Measurements from ENCODE around the gene GPR153.

GPR153 gene

DNA sequence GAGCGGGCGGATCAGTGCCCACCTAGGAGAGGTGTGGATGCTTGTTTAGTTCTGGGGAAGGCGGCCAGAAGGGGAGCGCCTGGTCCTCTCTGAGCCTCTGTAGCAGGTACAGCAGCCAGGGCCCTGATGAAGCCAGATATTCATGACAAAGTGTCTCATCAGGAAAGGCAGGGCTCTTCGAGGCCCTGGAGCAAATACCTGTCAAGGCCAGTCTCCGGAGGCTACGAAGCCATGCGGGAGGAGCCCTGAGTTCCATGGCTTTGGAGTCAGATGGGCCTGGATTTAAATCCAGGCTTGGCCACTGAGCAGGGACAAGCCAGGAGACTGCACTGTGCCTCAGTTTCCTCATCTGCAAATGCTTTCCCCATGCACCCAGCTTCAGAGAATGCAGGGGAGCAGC is 25.4 kb upstream of the GPR153 start:
- DNase-seq: no peak

GRCh38 chr1:6285336-6285735 is 24.4 kb upstream of the GPR153 start:
- DNase-seq: no peak

- DNase-seq: no peak
Observed at GRCh38 chr1:6282577-6283270, 21.8 kb upstream of the GPR153 start.

- no peak for DNase-seq
Observed at GRCh38 chr1:6281511-6282402, 20.9 kb upstream of the GPR153 start.

GRCh38 chr1:6280761-6281451 is 20.0 kb upstream of the GPR153 start:
- DNase-seq: no peak

GRCh38 chr1:6279613-6280383 is 18.9 kb upstream of the GPR153 start:
- DNase-seq: no peak

- no peak for DNase-seq
Observed at GRCh38 chr1:6279066-6279465, 18.2 kb upstream of the GPR153 start.

- DNase-seq: no peak
Observed at GRCh38 chr1:6278263-6278662, 17.4 kb upstream of the GPR153 start.

DNA sequence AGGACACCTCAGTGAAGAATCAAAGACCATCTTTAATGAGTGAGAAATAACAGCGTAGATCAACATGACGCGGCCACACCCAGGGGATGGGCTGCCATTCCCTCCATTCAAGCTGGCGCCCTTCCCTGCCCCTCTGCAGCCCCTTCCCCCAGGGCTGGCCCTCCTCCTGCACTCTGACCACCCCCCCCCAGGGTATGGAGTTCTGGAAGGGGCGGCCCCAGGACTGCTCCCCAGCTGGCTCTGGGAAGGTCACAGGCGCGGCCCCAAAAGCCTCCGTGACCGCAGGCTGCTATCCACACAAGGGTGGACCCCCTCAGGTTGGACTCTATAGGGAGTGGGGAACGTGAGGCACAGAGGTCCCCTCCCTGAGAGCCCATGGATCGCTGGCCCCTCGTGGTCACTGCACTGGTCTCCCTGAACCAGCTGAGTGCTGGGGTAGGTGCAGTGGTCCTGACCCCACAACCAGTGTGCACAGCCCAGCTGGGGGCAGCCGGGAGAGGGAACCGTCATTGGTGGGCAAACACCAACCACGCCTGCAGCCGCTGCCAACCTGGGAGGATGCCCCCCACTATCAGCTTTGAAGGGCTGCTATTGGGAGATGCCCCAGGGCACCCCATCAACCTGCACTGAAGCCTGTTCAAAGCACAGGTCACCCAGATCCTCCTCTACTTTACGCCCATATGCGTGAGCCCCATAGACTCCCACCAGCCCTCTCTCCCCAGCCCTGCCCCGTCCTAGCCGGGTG is 16.1 kb upstream of the GPR153 start:
- DNase-seq: no peak

GRCh38 chr1:6275826-6276782 is 15.2 kb upstream of the GPR153 start:
- no peak for DNase-seq

GRCh38 chr1:6274622-6275139 is 13.8 kb upstream of the GPR153 start:
- no peak for DNase-seq

DNA sequence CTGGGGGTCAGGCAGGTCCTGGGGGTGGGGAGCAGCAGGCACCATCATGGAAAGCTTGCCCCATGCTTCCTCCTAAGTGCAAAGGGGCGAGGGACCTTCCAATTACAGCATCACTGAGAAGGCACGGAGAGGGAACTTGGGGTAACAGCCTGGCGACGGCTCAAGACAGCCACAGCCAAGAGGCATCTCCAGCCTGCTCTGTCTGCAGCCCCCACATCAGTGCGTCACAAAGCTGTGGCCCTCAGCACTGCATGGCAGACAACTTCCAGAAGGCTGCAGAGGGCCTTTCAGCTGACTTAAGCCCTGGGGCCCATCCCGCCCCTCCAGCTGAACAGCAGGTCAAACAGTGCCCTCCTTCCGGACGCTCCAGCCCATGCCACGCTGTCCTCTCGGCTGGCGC is 13.2 kb upstream of the GPR153 start:
- no peak for DNase-seq

- DNase-seq: no peak
Observed at GRCh38 chr1:6273380-6273891, 12.5 kb upstream of the GPR153 start.

GRCh38 chr1:6272868-6273267 is 12.0 kb upstream of the GPR153 start:
- DNase-seq: no peak

- DNase-seq: no peak
Observed at GRCh38 chr1:6272452-6272851, 11.6 kb upstream of the GPR153 start.

- DNase-seq: no peak
Observed at GRCh38 chr1:6271554-6271953, 10.7 kb upstream of the GPR153 start.

DNA sequence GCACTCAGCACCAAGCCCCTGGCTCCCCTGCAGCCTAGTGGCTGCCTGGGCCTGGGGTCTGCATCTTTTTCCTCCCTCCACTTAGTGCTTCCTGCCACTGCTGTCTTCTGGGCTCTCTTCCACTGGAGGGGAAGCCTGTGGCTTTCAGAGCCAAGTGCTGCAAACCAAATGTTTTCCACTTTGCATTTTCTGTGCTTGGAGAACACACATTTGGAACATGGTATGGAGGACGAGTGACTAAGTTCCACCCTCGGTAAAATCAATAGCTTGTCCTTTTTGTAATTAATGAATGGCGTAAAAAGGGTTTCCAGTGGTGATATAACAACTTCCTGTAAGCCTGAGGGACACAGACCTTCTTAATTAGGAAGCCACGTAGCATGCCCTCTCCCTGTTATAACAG is 10.1 kb upstream of the GPR153 start:
- no peak for DNase-seq

DNA sequence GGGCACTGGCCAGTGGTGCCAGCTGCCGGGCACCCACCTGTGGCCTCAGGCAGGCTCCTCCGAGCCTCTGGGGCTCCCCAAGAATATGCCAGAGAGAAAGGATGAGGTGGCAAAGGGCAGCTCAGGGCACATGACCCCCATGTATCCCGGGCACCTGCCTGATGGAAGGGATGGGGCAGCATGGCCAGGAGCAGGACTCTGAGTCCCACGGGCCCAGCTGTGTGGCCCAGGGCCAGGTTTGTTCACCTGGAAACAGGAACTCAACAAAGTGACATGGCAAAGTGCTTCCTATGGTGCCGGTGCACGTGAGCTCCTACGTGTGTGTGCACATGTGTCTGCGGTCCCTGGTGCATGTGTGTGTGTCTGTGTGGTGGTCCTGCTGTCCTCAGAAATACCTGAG is 9.5 kb upstream of the GPR153 start:
- DNase-seq: no peak

GRCh38 chr1:6269720-6270400 is 9.0 kb upstream of the GPR153 start:
- no peak for DNase-seq

DNA sequence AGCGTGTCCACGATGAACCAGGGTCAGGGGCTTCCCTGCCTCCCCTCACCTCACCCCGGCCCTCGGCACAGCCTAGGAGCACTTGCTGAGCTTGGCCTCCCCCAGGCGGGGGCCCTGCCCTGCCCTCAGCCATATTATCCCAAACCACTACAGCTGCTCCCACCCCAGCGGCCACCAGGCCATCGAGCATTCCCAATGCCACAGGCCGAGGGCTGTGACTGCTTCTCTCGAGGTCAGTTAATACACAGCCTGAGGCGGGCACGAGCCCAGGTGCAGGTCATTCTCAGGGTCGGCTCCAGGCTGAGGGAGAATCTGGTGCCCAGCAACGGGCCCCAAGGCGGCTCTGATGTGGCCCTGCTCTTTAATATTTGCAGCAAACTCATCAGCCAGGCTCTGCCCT is 8.4 kb upstream of the GPR153 start:
- no peak for DNase-seq
